Uterus (tissue), 2 donors: Measurements from ENCODE around the gene SLFN12.

Experiments
- CTCF ChIP-seq, 4 experiments: fragments of 200-600 bp in 2 of 4; fragments of 450-650 bp in 2 of 4; sonication (generic) in 2 of 4; IDR thresholded peaks; one replicate each; pipeline ENCODE4 v1.5.1; 2016 to 2019; ENCODE audit warnings: antibody characterized with exemption in 4 of 4, mild to moderate bottlenecking in 2 of 4, moderate library complexity in 1 of 4
- POLR2A ChIP-seq, 2 donors: fragments of 450-650 bp; IDR thresholded peaks; one replicate each; pipeline ENCODE4 v1.6.1; 2016; ENCODE audit warnings: antibody characterized with exemption in 2 of 2, mild to moderate bottlenecking in 1 of 2, moderate library complexity in 1 of 2

DNA sequence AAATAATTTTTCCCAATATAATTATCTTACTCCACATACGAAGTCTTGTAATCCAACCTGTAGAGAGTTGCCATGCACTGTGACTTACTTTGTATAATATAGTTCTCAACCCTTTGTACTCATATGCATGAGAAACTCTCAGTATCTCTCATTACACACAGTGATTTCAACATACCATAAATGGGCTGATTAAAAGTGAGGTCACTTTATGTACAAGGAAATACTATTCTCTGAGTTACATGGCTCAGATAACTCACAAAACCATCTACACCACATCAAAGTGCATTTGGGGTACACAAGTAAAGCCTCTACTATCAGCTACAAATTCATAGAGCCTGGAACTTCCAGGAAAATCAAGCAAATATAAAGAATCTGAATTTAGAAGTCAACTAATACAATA is 27.9 kb downstream of the SLFN12 start:
- TF ChIP-seq CTCF (IDR thresholded peaks at IDR 0.05): no peak
- TF ChIP-seq POLR2A (IDR thresholded peaks at IDR 0.05): no peak
